K562 (cell line): ENCODE data around the gene PPP1R12B. TPM values are rescaled to one million over a fixed set of nuclear protein-coding genes. Genes with fewer than 3 reads are reported as not detected.

Source experiments
- ATF3 ChIP-seq, 2 experiments: fragments of 450-650 bp in 1 of 2; sonication (generic) in 1 of 2; formaldehyde crosslinking in 1 of 2; IDR thresholded peaks in 1 of 2; conservative IDR thresholded peaks in 1 of 2; 2 replicates each; pipeline versions ENCODE4 v1.6.1 to v1.8.1; 2016 to 2023; ENCODE audit warnings: mild to moderate bottlenecking in 2 of 2, moderate library complexity in 2 of 2, inconsistent platforms in 1 of 2, missing genetic modification reagents in 1 of 2
- BCOR ChIP-seq: fragments of 450-650 bp; IDR thresholded peaks from 2 replicates; pipeline ENCODE4 v1.6.1; 2016
- BMI1 ChIP-seq: fragments of 150-350 bp; IDR thresholded peaks from 2 replicates; pipeline ENCODE4 v1.6.1; 2014; ENCODE audit warnings: low read length
- CBX8 ChIP-seq: fragments of 200-600 bp; sonication (generic); IDR thresholded peaks from 2 replicates; pipeline ENCODE4 v1.6.1; 2012; ENCODE audit warnings: borderline replicate concordance, mixed run types, low read depth, mild to moderate bottlenecking, moderate library complexity, mixed read lengths, low read length, control low read depth, inconsistent platforms; ENCODE audit not compliant: poor library complexity, severe bottlenecking; ENCODE audit errors: extremely low read depth
- FOS ChIP-seq: IDR thresholded peaks from 3 replicates; pipeline ENCODE4 v1.6.1; 2011; ENCODE audit not compliant: insufficient read length; ENCODE audit errors: extremely low read depth
- FOSL1 ChIP-seq: fragments of 200-800 bp; sonication (Bioruptor generic); conservative IDR thresholded peaks from 2 replicates; pipeline ENCODE4 v1.6.1; 2016; ENCODE audit warnings: missing genetic modification characterization, missing compliant biosample characterization
- FOXJ2 ChIP-seq: fragments of 200-800 bp; sonication (Bioruptor generic); IDR thresholded peaks from 2 replicates; pipeline ENCODE4 v1.6.1; 2016; ENCODE audit warnings: missing genetic modification characterization, missing compliant biosample characterization
- FOXK2 ChIP-seq, 2 experiments: fragments of 450-650 bp; IDR thresholded peaks in 1 of 2; conservative IDR thresholded peaks in 1 of 2; 2 replicates each; pipeline ENCODE4 v1.6.1; 2016; ENCODE audit warnings: low read depth in 2 of 2, mild to moderate bottlenecking in 1 of 2
- GATA2 ChIP-seq: sonication (generic); formaldehyde crosslinking; IDR thresholded peaks from 2 replicates; pipeline ENCODE4 v1.4.0; 2020; ENCODE audit warnings: mild to moderate bottlenecking, missing genetic modification reagents
- MCM3 ChIP-seq: fragments of 450-650 bp; IDR thresholded peaks from 2 replicates; pipeline ENCODE4 v1.6.1; 2016
- NFIX ChIP-seq: fragments of 250-450 bp; sonication (Bioruptor Pico); IDR thresholded peaks from 2 replicates; pipeline ENCODE4 v1.4.0; 2020; ENCODE audit warnings: low read depth, mild to moderate bottlenecking, moderate library complexity
- PML ChIP-seq: IDR thresholded peaks from 2 replicates; pipeline ENCODE4 v1.6.1; 2012; ENCODE audit warnings: low read length, inconsistent platforms
- PTBP1 ChIP-seq: fragments of 200-400 bp; formaldehyde crosslinking; IDR thresholded peaks from 2 replicates; pipeline ENCODE4 v1.6.1; 2017; ENCODE audit warnings: low read depth, low read length
- PTRF ChIP-seq: fragments of 450-650 bp; IDR thresholded peaks from 2 replicates; pipeline ENCODE4 v1.6.1; 2016; ENCODE audit warnings: mild to moderate bottlenecking, missing genetic modification characterization, missing compliant biosample characterization
- RBFOX2 ChIP-seq: fragments of 200-400 bp; formaldehyde crosslinking; IDR thresholded peaks from 2 replicates; pipeline ENCODE4 v1.6.1; 2017; ENCODE audit warnings: low read depth, mild to moderate bottlenecking, low read length, moderate library complexity
- SLC30A9 ChIP-seq: fragments of 250-450 bp; sonication (Bioruptor Pico); IDR thresholded peaks from 2 replicates; pipeline ENCODE4 v1.8.0; 2022; ENCODE audit warnings: mild to moderate bottlenecking, moderate library complexity
- SREBF2 ChIP-seq: sonication (generic); formaldehyde crosslinking; IDR thresholded peaks from 2 replicates; pipeline ENCODE4 v1.4.0; 2020; ENCODE audit warnings: mild to moderate bottlenecking, missing genetic modification reagents
- TOE1 ChIP-seq, 2 experiments: fragments of 450-650 bp in 1 of 2; sonication (generic) in 1 of 2; formaldehyde crosslinking in 1 of 2; IDR thresholded peaks; 2 replicates each; pipeline versions ENCODE4 v1.7.1 to v1.8.0; 2016 to 2022; ENCODE audit warnings: borderline replicate concordance in 2 of 2, mild to moderate bottlenecking in 2 of 2, antibody characterized with exemption in 1 of 2, inconsistent platforms in 1 of 2, low read depth in 1 of 2, missing genetic modification reagents in 1 of 2, moderate library complexity in 1 of 2
- TRIM24 ChIP-seq, 2 experiments: fragments of 450-650 bp; IDR thresholded peaks; 2 replicates each; pipeline ENCODE4 v1.6.1; 2016
- ZFP36 ChIP-seq: fragments of 150-350 bp; IDR thresholded peaks from 2 replicates; pipeline ENCODE4 v1.6.1; 2018; ENCODE audit warnings: low read length, low read depth; ENCODE audit not compliant: partially characterized antibody
- ZKSCAN8 ChIP-seq: fragments of 200-800 bp; sonication (Bioruptor generic); IDR thresholded peaks from 2 replicates; pipeline ENCODE4 v1.6.1; 2016; ENCODE audit warnings: missing genetic modification characterization, missing compliant biosample characterization
- ZNF175 ChIP-seq: fragments of 200-800 bp; sonication (Bioruptor generic); IDR thresholded peaks from 2 replicates; pipeline ENCODE4 v1.6.1; 2016; ENCODE audit warnings: low read depth, mild to moderate bottlenecking, missing genetic modification characterization, missing compliant biosample characterization
- ZNF217 ChIP-seq: sonication (generic); formaldehyde crosslinking; IDR thresholded peaks from 2 replicates; pipeline ENCODE4 v1.8.0; 2022; ENCODE audit warnings: mild to moderate bottlenecking, missing genetic modification reagents
- ZNF445 ChIP-seq: fragments of 250-450 bp; sonication (Bioruptor Pico); IDR thresholded peaks from 2 replicates; pipeline ENCODE4 v1.4.0; 2020; ENCODE audit warnings: low read depth, mild to moderate bottlenecking, moderate library complexity
- ZNF77 ChIP-seq: fragments of 250-450 bp; sonication (Bioruptor Pico); IDR thresholded peaks from 2 replicates; pipeline ENCODE4 v1.5.0; 2020
- polyA plus RNA-seq, 8 experiments: library from polyadenylated mRNA; depleted of rRNA in 4 of 8; stranded (reverse) in 5 of 8; unstranded in 3 of 8; fragments of >200 nt; fragmentation: Nextera tagmentation in 2 of 8; fragmentation: Illumina TruSeq in 1 of 8; extraction: Ambion mirVana in 2 of 8; extraction: Trizol in 1 of 8; gene quantifications; 2 replicates each; pipeline versions ENCODE4 v1.2.1 to v1.2.3, GENCODE V29; 2011 to 2014; ENCODE audit warnings: inconsistent platforms in 1 of 8, missing spikeins in 1 of 8
- total RNA-seq, 7 experiments: library from RNA; depleted of rRNA in 6 of 7; stranded (reverse); fragments of >200 nt in 6 of 7; fragmentation: Illumina TruSeq in 2 of 7; extraction: Trizol in 2 of 7; gene quantifications; 2 replicates each; pipeline versions ENCODE4 v1.2.1 to v1.2.3, GENCODE V29; 2011 to 2021; ENCODE audit warnings: low replicate concordance in 1 of 7
- TF ChIP-seq, protein P1 (sequence below): fragments of 250-450 bp; sonication (Bioruptor Pico); IDR thresholded peaks from 2 replicates; pipeline ENCODE4 v1.8.0; 2022; ENCODE audit warnings: inconsistent platforms, mild to moderate bottlenecking, moderate library complexity, borderline replicate concordance
- TF ChIP-seq, protein P2 (sequence below): fragments of 250-450 bp; sonication (Bioruptor Pico); IDR thresholded peaks from 2 replicates; pipeline ENCODE4 v1.8.0; 2022; ENCODE audit warnings: moderate library complexity, mild to moderate bottlenecking, inconsistent platforms

The PPP1R12B gene
- total and polyA plus RNA-seq, 9 of the 15 experiments (the other 6 are each of a cell fraction or from before 2014, with no cell fraction given), result 0.73 to 16.9 (median 13.6) TPM

- 0 out of 2 replicates have a peak, but pooled peaks have one; percentile 56 for TF ChIP-seq FOXJ2 (tag)
- peak; percentile 77 for TF ChIP-seq ATF3 (IDR thresholded peaks at IDR 0.05)
- TF ChIP-seq ATF3 (CRISPR knock-in tag; conservative IDR thresholded peaks at IDR 0.05), result no peak
- TF ChIP-seq SREBF2 (CRISPR knock-in tag), result no peak
- TF ChIP-seq BMI1, result no peak
- TF ChIP-seq ZKSCAN8 (CRISPR knock-in tag), result no peak
- no peak for TF ChIP-seq PML
- no peak for TF ChIP-seq RBFOX2
- TF ChIP-seq MCM3, result no peak
- no peak for TF ChIP-seq TRIM24 (IDR thresholded peaks at IDR 0.05)
- no peak for TF ChIP-seq PTBP1
- peak; percentile 37; the same call in 1 of the 2 replicates for TF ChIP-seq GATA2 (CRISPR knock-in tag)
- no peak for TF ChIP-seq ZNF175 (CRISPR knock-in tag)
- TF ChIP-seq CBX8, result no peak
- no peak for TF ChIP-seq BCOR
- TF ChIP-seq PTRF, result no peak
- 0 out of 4 replicates have a peak, but pooled peaks of 1 of the 2 experiments have one; percentile 25 for TF ChIP-seq FOXK2 (conservative IDR thresholded peaks at IDR 0.05 in 1 of 2, IDR thresholded peaks at IDR 0.05 in 1 of 2; ENCODE audit: low read depth in 2 of 2)
- no peak for TF ChIP-seq ZNF445
- TF ChIP-seq, protein P1, sequence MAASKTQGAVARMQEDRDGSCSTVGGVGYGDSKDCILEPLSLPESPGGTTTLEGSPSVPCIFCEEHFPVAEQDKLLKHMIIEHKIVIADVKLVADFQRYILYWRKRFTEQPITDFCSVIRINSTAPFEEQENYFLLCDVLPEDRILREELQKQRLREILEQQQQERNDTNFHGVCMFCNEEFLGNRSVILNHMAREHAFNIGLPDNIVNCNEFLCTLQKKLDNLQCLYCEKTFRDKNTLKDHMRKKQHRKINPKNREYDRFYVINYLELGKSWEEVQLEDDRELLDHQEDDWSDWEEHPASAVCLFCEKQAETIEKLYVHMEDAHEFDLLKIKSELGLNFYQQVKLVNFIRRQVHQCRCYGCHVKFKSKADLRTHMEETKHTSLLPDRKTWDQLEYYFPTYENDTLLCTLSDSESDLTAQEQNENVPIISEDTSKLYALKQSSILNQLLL, result no peak
- TF ChIP-seq, protein P2, sequence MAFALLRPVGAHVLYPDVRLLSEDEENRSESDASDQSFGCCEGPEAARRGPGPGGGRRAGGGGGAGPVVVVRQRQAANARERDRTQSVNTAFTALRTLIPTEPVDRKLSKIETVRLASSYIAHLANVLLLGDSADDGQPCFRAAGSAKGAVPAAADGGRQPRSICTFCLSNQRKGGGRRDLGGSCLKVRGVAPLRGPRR (CRISPR knock-in tag), result no peak
- TF ChIP-seq ZNF217, result no peak
- TF ChIP-seq FOS, result no peak
- TF ChIP-seq TOE1 (IDR thresholded peaks at IDR 0.05; ENCODE audit: borderline replicate concordance), result no peak
- TF ChIP-seq TOE1 (CRISPR knock-in tag; IDR thresholded peaks at IDR 0.05; ENCODE audit: borderline replicate concordance, low read depth), result no peak
- TF ChIP-seq ZNF77, result no peak
- TF ChIP-seq SLC30A9 (CRISPR knock-in tag), result no peak
- TF ChIP-seq ZFP36, result no peak
- peak; percentile 26; the same call in 1 of the 2 replicates for TF ChIP-seq FOSL1 (tag)
- peak; percentile 77 for TF ChIP-seq NFIX
These were observed 237.7 kb downstream of the PPP1R12B start (continued) for GRCh38 chr1:202586018-202586821.
